ENCODE measurements around the gene ASPRV1.

DNA sequence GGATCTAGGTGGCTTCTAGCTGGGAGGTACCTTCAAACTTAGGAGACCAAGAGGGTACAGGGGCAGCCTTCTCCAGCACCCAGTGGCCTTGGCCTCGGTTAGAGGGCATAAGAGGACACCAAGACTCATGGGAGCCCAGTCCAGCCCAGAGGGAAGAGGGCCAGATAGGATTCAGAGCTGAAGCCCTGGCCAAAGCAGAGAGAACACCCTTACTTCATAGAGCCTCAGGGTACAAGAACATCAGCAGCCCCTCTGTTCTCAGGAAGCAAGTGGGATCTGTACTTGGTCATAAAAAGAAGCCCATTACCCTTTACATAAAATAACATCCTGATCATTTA is 45.0 kb upstream of the ASPRV1 start:
- TF ChIP-seq, protein P1, sequence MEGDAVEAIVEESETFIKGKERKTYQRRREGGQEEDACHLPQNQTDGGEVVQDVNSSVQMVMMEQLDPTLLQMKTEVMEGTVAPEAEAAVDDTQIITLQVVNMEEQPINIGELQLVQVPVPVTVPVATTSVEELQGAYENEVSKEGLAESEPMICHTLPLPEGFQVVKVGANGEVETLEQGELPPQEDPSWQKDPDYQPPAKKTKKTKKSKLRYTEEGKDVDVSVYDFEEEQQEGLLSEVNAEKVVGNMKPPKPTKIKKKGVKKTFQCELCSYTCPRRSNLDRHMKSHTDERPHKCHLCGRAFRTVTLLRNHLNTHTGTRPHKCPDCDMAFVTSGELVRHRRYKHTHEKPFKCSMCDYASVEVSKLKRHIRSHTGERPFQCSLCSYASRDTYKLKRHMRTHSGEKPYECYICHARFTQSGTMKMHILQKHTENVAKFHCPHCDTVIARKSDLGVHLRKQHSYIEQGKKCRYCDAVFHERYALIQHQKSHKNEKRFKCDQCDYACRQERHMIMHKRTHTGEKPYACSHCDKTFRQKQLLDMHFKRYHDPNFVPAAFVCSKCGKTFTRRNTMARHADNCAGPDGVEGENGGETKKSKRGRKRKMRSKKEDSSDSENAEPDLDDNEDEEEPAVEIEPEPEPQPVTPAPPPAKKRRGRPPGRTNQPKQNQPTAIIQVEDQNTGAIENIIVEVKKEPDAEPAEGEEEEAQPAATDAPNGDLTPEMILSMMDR (IDR thresholded peaks at IDR 0.05; ENCODE audit: low read depth, low read length, missing input control) = no peak
- TF ChIP-seq GABPA (IDR thresholded peaks at IDR 0.05 in 1 of 2, conservative IDR thresholded peaks at IDR 0.05 in 1 of 2) = no peak
- TF ChIP-seq RAD21 (IDR thresholded peaks at IDR 0.05) = no peak
- no peak for TF ChIP-seq TAF1 (conservative IDR thresholded peaks at IDR 0.05)
- TF ChIP-seq, protein P2, sequence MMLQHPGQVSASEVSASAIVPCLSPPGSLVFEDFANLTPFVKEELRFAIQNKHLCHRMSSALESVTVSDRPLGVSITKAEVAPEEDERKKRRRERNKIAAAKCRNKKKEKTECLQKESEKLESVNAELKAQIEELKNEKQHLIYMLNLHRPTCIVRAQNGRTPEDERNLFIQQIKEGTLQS (IDR thresholded peaks at IDR 0.05) = no peak
- TF ChIP-seq, protein P3, sequence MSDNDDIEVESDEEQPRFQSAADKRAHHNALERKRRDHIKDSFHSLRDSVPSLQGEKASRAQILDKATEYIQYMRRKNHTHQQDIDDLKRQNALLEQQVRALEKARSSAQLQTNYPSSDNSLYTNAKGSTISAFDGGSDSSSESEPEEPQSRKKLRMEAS (IDR thresholded peaks at IDR 0.05) = no peak
- TF ChIP-seq EGR1 (IDR thresholded peaks at IDR 0.05; ENCODE audit: low read depth in 2 of 2) = no peak
- TF ChIP-seq HNF4A (conservative IDR thresholded peaks at IDR 0.05) = no peak
- TF ChIP-seq, protein P4, sequence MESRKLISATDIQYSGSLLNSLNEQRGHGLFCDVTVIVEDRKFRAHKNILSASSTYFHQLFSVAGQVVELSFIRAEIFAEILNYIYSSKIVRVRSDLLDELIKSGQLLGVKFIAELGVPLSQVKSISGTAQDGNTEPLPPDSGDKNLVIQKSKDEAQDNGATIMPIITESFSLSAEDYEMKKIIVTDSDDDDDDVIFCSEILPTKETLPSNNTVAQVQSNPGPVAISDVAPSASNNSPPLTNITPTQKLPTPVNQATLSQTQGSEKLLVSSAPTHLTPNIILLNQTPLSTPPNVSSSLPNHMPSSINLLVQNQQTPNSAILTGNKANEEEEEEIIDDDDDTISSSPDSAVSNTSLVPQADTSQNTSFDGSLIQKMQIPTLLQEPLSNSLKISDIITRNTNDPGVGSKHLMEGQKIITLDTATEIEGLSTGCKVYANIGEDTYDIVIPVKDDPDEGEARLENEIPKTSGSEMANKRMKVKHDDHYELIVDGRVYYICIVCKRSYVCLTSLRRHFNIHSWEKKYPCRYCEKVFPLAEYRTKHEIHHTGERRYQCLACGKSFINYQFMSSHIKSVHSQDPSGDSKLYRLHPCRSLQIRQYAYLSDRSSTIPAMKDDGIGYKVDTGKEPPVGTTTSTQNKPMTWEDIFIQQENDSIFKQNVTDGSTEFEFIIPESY (IDR thresholded peaks at IDR 0.05) = no peak
- TF ChIP-seq FOXA1 (IDR thresholded peaks at IDR 0.05) = no peak
- no peak for TF ChIP-seq JUND (IDR thresholded peaks at IDR 0.05)
- TF ChIP-seq, protein P5, sequence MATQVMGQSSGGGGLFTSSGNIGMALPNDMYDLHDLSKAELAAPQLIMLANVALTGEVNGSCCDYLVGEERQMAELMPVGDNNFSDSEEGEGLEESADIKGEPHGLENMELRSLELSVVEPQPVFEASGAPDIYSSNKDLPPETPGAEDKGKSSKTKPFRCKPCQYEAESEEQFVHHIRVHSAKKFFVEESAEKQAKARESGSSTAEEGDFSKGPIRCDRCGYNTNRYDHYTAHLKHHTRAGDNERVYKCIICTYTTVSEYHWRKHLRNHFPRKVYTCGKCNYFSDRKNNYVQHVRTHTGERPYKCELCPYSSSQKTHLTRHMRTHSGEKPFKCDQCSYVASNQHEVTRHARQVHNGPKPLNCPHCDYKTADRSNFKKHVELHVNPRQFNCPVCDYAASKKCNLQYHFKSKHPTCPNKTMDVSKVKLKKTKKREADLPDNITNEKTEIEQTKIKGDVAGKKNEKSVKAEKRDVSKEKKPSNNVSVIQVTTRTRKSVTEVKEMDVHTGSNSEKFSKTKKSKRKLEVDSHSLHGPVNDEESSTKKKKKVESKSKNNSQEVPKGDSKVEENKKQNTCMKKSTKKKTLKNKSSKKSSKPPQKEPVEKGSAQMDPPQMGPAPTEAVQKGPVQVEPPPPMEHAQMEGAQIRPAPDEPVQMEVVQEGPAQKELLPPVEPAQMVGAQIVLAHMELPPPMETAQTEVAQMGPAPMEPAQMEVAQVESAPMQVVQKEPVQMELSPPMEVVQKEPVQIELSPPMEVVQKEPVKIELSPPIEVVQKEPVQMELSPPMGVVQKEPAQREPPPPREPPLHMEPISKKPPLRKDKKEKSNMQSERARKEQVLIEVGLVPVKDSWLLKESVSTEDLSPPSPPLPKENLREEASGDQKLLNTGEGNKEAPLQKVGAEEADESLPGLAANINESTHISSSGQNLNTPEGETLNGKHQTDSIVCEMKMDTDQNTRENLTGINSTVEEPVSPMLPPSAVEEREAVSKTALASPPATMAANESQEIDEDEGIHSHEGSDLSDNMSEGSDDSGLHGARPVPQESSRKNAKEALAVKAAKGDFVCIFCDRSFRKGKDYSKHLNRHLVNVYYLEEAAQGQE (IDR thresholded peaks at IDR 0.05) = no peak

Measured in liver (tissue), 3 donors.